Neural cell (in vitro differentiated cells): ENCODE data around the gene RNF121. TPM values are rescaled to one million over a fixed set of nuclear protein-coding genes. Genes with fewer than 3 reads are reported as not detected.
A peak's percentile ranks its signal among the peaks of the same experiment; 100 is the strongest.

Source experiments
- H2AFZ ChIP-seq: fragments of 200-600, 300-800 bp; sonication (generic), shearing (Covaris generic); 2 replicates; pipeline ENCODE4 v1.6.0; 2014; ENCODE audit warnings: low read depth, mild to moderate bottlenecking, antibody characterized with exemption, low read length, moderate library complexity
- H3F3A ChIP-seq: fragments of 200-600 bp; shearing (Covaris generic); 2 replicates; pipeline ENCODE4 v1.6.1; 2016; ENCODE audit warnings: mild to moderate bottlenecking, moderate library complexity, mixed read lengths, antibody characterized with exemption, low read length; ENCODE audit not compliant: insufficient read depth, poor library complexity, severe bottlenecking
- H3K27ac ChIP-seq: fragments of 200-600, 300-800 bp; sonication (generic), shearing (Covaris generic); 2 replicates; pipeline ENCODE4 v1.5.1; 2014; ENCODE audit warnings: mild to moderate bottlenecking, low read length, moderate library complexity
- H3K27me3 ChIP-seq: fragments of 300-800, 200-600 bp; sonication (generic), shearing (Covaris generic); 2 replicates; pipeline ENCODE4 v1.6.0; 2014; ENCODE audit warnings: mild to moderate bottlenecking, low read depth, low read length, moderate library complexity; ENCODE audit not compliant: insufficient read depth
- H3K36me3 ChIP-seq: fragments of 300-800, 200-600 bp; sonication (generic), shearing (Covaris generic); 2 replicates; pipeline ENCODE4 v1.5.1; 2014; ENCODE audit warnings: mild to moderate bottlenecking, antibody characterized with exemption, low read length, moderate library complexity; ENCODE audit not compliant: insufficient read depth
- H3K4me2 ChIP-seq: fragments of 300-800, 200-600 bp; sonication (generic), shearing (Covaris generic); 2 replicates; pipeline ENCODE4 v1.6.0; 2014; ENCODE audit warnings: mild to moderate bottlenecking, low read length
- H3K4me3 ChIP-seq: fragments of 300-800, 200-600 bp; sonication (generic), shearing (Covaris generic); 2 replicates; pipeline ENCODE4 v1.5.1; 2014; ENCODE audit warnings: mild to moderate bottlenecking, low read length, moderate library complexity
- H3K79me2 ChIP-seq: fragments of 200-600 bp; shearing (Covaris generic); replicated peaks from 2 replicates; pipeline ENCODE4 v1.6.0; 2014; ENCODE audit warnings: mild to moderate bottlenecking, low read length, moderate library complexity; ENCODE audit not compliant: insufficient read depth
- H3K9ac ChIP-seq: fragments of 300-800, 200-600 bp; sonication (generic), shearing (Covaris generic); 2 replicates; pipeline ENCODE4 v1.6.1; 2016; ENCODE audit warnings: mild to moderate bottlenecking, low read length, mixed read lengths
- H3K9me2 ChIP-seq: fragments of 200-600 bp; shearing (Covaris generic); 2 replicates; pipeline ENCODE4 v1.6.1; 2016; ENCODE audit warnings: mild to moderate bottlenecking, low read length, mixed read lengths; ENCODE audit not compliant: insufficient read depth
- H3K9me3 ChIP-seq: fragments of 200-600, 300-800 bp; sonication (generic), shearing (Covaris generic); 2 replicates; pipeline ENCODE4 v1.6.1; 2016; ENCODE audit warnings: mild to moderate bottlenecking, mixed run types, low read length, moderate library complexity, mixed read lengths
- H4K20me1 ChIP-seq: fragments of 200-600 bp; shearing (Covaris generic); 2 replicates; pipeline ENCODE4 v1.6.1; 2016; ENCODE audit warnings: mild to moderate bottlenecking, mixed run types; ENCODE audit not compliant: insufficient read depth
- CTCF ChIP-seq: fragments of 450-650 bp; IDR thresholded peaks from 2 replicates; pipeline ENCODE4 v1.5.1; 2014; ENCODE audit warnings: antibody characterized with exemption, mild to moderate bottlenecking, moderate library complexity; ENCODE audit not compliant: poor library complexity, severe bottlenecking
- EP300 ChIP-seq: fragments of 450-650 bp; conservative IDR thresholded peaks from 2 replicates; pipeline ENCODE4 v1.6.1; 2014; ENCODE audit warnings: antibody characterized with exemption, mild to moderate bottlenecking, moderate library complexity; ENCODE audit not compliant: poor library complexity, severe bottlenecking
- EZH2 ChIP-seq: fragments of 200-600, 300-800 bp; shearing (Covaris generic), sonication (generic); IDR thresholded peaks from 2 replicates; pipeline ENCODE4 v1.6.1; 2014; ENCODE audit warnings: antibody characterized with exemption, low read length, borderline replicate concordance, mild to moderate bottlenecking; ENCODE audit not compliant: insufficient read depth, poor library complexity, severe bottlenecking
- MXI1 ChIP-seq: fragments of 450-650 bp; conservative IDR thresholded peaks from 2 replicates; pipeline ENCODE4 v1.6.1; 2014; ENCODE audit warnings: antibody characterized with exemption, mild to moderate bottlenecking; ENCODE audit not compliant: poor library complexity, severe bottlenecking
- POLR2AphosphoS5 ChIP-seq: IDR thresholded peaks from 2 replicates; pipeline ENCODE4 v1.6.1; 2012
- REST ChIP-seq: IDR thresholded peaks from 2 replicates; pipeline ENCODE4 v1.6.1; 2012; ENCODE audit warnings: borderline replicate concordance
- SMC3 ChIP-seq: fragments of 450-650 bp; conservative IDR thresholded peaks from 2 replicates; pipeline ENCODE4 v1.6.1; 2014; ENCODE audit warnings: antibody characterized with exemption, mild to moderate bottlenecking, moderate library complexity; ENCODE audit not compliant: poor library complexity
- TAF1 ChIP-seq: IDR thresholded peaks from 2 replicates; pipeline ENCODE4 v1.6.1; 2012; ENCODE audit warnings: low read depth
- polyA plus RNA-seq: library from polyadenylated mRNA; depleted of rRNA; stranded (reverse); fragments of >200 nt; gene quantifications from 2 replicates; pipeline ENCODE4 v1.2.3, GENCODE V29; 2014

The RNF121 gene
- polyA plus RNA-seq, 1 donor from 2014 or later, result 21.2 TPM

GRCh38 chr11:71999798-72000197, 71.0 kb downstream of the RNF121 start:
- no peak overlapping the region for H2AFZ ChIP-seq
- no peak overlapping the region for H3K9ac ChIP-seq
- no peaks in the 10 kb centered on the region for H3K79me2 ChIP-seq
- no peaks in the 10 kb centered on the region for H3K27me3 ChIP-seq
- H3F3A ChIP-seq, result no peaks in the 10 kb centered on the region
- H4K20me1 ChIP-seq, result no peaks in the 10 kb centered on the region
- no peak overlapping the region for H3K4me2 ChIP-seq
- H3K27ac ChIP-seq, result no peak overlapping the region
- no peak overlapping the region for H3K4me3 ChIP-seq
- H3K9me2 ChIP-seq, result no peaks in the 10 kb centered on the region
- TF ChIP-seq TAF1, result no peak
- no peak for TF ChIP-seq CTCF
- no peak for TF ChIP-seq MXI1
- no peak for TF ChIP-seq EP300
- TF ChIP-seq POLR2AphosphoS5, result no peak
- no peak for TF ChIP-seq REST
- TF ChIP-seq EZH2, result no peak
- no peak for TF ChIP-seq SMC3
- no peaks in the 10 kb centered on the region for H3K36me3 ChIP-seq
- H3K9me3 ChIP-seq, result no peaks in the 10 kb centered on the region

GRCh38 chr11:72000202-72000867, 71.5 kb downstream of the RNF121 start:
- H3K9me3 ChIP-seq, result no peaks in the 10 kb centered on the region
- H3K4me2 ChIP-seq, result no peak overlapping the region
- H4K20me1 ChIP-seq, result no peaks in the 10 kb centered on the region
- TF ChIP-seq EP300, result no peak
- H3K9ac ChIP-seq, result no peak overlapping the region
- no peak overlapping the region for H3K4me3 ChIP-seq
- no peaks in the 10 kb centered on the region for H3K9me2 ChIP-seq
- no peak overlapping the region for H2AFZ ChIP-seq
- no peaks in the 10 kb centered on the region for H3F3A ChIP-seq
- H3K79me2 ChIP-seq, result no peaks in the 10 kb centered on the region
- no peak overlapping the region for H3K27ac ChIP-seq
- no peaks in the 10 kb centered on the region for H3K27me3 ChIP-seq
- H3K36me3 ChIP-seq, result no peaks in the 10 kb centered on the region

- TF ChIP-seq POLR2AphosphoS5 (peak; percentile 7), CTCF (no peak)
- H4K20me1 ChIP-seq, result no peaks in the 10 kb centered on the region
- no peak overlapping the region for H3K9ac ChIP-seq
These were observed 72.4 kb downstream of the RNF121 start for GRCh38 chr11:72001285-72001684.

More at GRCh38 chr11:72001285-72001684, 72.4 kb downstream of the RNF121 start:
- Histone ChIP-seq H3K36me3 (no peaks in the 10 kb centered on the region), H3K27ac (no peak overlapping the region), H3K79me2 (no peaks in the 10 kb centered on the region), H3K27me3 (no peaks in the 10 kb centered on the region), H3K9me3 (no peaks in the 10 kb centered on the region), H3F3A (no peaks in the 10 kb centered on the region), H3K4me2 (no peak overlapping the region), H3K9me2 (no peaks in the 10 kb centered on the region), H3K4me3 (no peak overlapping the region), H2AFZ (no peak overlapping the region)
